IMR-90 (cell line): ENCODE data around the gene DPEP3. TPM values are rescaled to one million over a fixed set of nuclear protein-coding genes. Genes with fewer than 3 reads are reported as not detected.

Experiments
- ATAC-seq: fragments of 200-7000 bp; cut with Tn5 transposase; 2 replicates; pipeline ENCODE4 v1.9.1; 2020; ENCODE audit warnings: low read depth, mild to moderate bottlenecking, moderate library complexity
- BruUV-seq: library from RNA; stranded (reverse); fragments of 400-500 nt; replicated peaks from 2 replicates; lab custom pipeline; 2021; lab: Mats Ljungman, UMichigan
- CTCF ChIA-PET: fragments of 300-600 bp; formaldehyde crosslinking; extraction: SDS; loops from one replicate; lab custom pipeline; 2021; ENCODE audit warnings: antibody characterized with exemption; lab: Yijun Ruan, JAX
- POLR2A ChIA-PET: fragments of 300-600 bp; sonication (Branson Sonifier 250); formaldehyde crosslinking; loops from one replicate; lab custom pipeline; 2022; ENCODE audit warnings: antibody characterized with exemption; ENCODE audit not compliant: unreplicated experiment; lab: Charles Lee
- DNase-seq: peaks from one replicate; pipeline ENCODE4 v3.0.0; 2013
- H2AFZ ChIP-seq: replicated peaks from 2 replicates; pipeline ENCODE3; 2013; ENCODE audit warnings: low read length, mild to moderate bottlenecking; ENCODE audit not compliant: poor library complexity
- H2AK5ac ChIP-seq: 2 replicates; pipeline ENCODE4 v1.6.1; 2013; ENCODE audit warnings: low read depth, low read length, inconsistent platforms
- H2AK9ac ChIP-seq: replicated peaks from 2 replicates; pipeline ENCODE3; 2013; ENCODE audit warnings: mild to moderate bottlenecking, low read depth, low read length, moderate library complexity; ENCODE audit not compliant: poor library complexity
- H2BK120ac ChIP-seq: 2 replicates; pipeline ENCODE4 v1.6.1; 2013; ENCODE audit warnings: low read depth, low read length, inconsistent platforms
- H2BK15ac ChIP-seq: 3 replicates; pipeline ENCODE4 v1.6.1; 2013; ENCODE audit warnings: low read depth, low read length, inconsistent platforms
- H2BK20ac ChIP-seq: 2 replicates; pipeline ENCODE4 v1.6.1; 2013; ENCODE audit warnings: low read depth, mild to moderate bottlenecking, inconsistent platforms, low read length, moderate library complexity
- H2BK5ac ChIP-seq: 2 replicates; pipeline ENCODE4 v1.6.1; 2013; ENCODE audit warnings: mild to moderate bottlenecking, low read depth, low read length, inconsistent platforms; ENCODE audit not compliant: poor library complexity, severe bottlenecking
- H3K14ac ChIP-seq: replicated peaks from 2 replicates; pipeline ENCODE4 v1.6.1; 2013; ENCODE audit warnings: low read depth, low read length, inconsistent platforms
- H3K18ac ChIP-seq: 2 replicates; pipeline ENCODE4 v1.6.1; 2013; ENCODE audit warnings: low read depth, low read length, control low read depth
- H3K23ac ChIP-seq: 2 replicates; pipeline ENCODE4 v1.6.1; 2013; ENCODE audit warnings: low read depth, low read length, inconsistent platforms
- H3K27ac ChIP-seq: 2 replicates; pipeline ENCODE4 v1.5.1; 2013; ENCODE audit warnings: mild to moderate bottlenecking, control low read depth, low read length; ENCODE audit not compliant: insufficient read depth
- H3K27me3 ChIP-seq: 2 replicates; pipeline ENCODE4 v1.6.1; 2013; ENCODE audit warnings: low read length; ENCODE audit not compliant: control insufficient read depth, insufficient read depth
- H3K36me3 ChIP-seq: 2 replicates; pipeline ENCODE4 v1.6.1; 2013; ENCODE audit warnings: low read length, mixed read lengths; ENCODE audit not compliant: control insufficient read depth, insufficient read depth
- H3K4ac ChIP-seq: 2 replicates; pipeline ENCODE4 v1.6.1; 2013; ENCODE audit warnings: low read depth, low read length, inconsistent platforms
- H3K4me1 ChIP-seq: 2 replicates; pipeline ENCODE4 v1.6.1; 2013; ENCODE audit warnings: low read length, mixed read lengths; ENCODE audit not compliant: control insufficient read depth, insufficient read depth
- H3K4me2 ChIP-seq: 2 replicates; pipeline ENCODE4 v1.6.1; 2013; ENCODE audit warnings: low read depth, mild to moderate bottlenecking, control low read depth, low read length, moderate library complexity
- H3K4me3 ChIP-seq: 2 replicates; pipeline ENCODE4 v1.5.1; 2013; ENCODE audit warnings: low read depth, mild to moderate bottlenecking, control low read depth, low read length, moderate library complexity; ENCODE audit not compliant: insufficient read depth
- H3K56ac ChIP-seq: 2 replicates; pipeline ENCODE4 v1.6.1; 2013; ENCODE audit warnings: low read length, inconsistent platforms; ENCODE audit not compliant: insufficient read depth; ENCODE audit errors: extremely low read depth
- H3K79me1 ChIP-seq, 2 experiments: 2 replicates each; pipeline ENCODE4 v1.6.1; 2013; ENCODE audit warnings: low read length in 2 of 2, inconsistent platforms in 1 of 2, low read depth in 1 of 2
- H3K9ac ChIP-seq: 2 replicates; pipeline ENCODE4 v1.6.1; 2013; ENCODE audit warnings: low read depth, low read length, control low read depth
- H3K9me1 ChIP-seq: 2 replicates; pipeline ENCODE4 v1.6.1; 2013; ENCODE audit warnings: low read length, inconsistent platforms; ENCODE audit not compliant: insufficient read depth
- H3K9me3 ChIP-seq: 2 replicates; pipeline ENCODE4 v1.6.1; 2013; ENCODE audit warnings: low read length; ENCODE audit not compliant: control insufficient read depth, insufficient read depth
- H4K20me1 ChIP-seq: 2 replicates; pipeline ENCODE4 v1.6.1; 2013; ENCODE audit warnings: low read length, inconsistent platforms; ENCODE audit not compliant: insufficient read depth
- H4K5ac ChIP-seq: 2 replicates; pipeline ENCODE4 v1.6.1; 2013; ENCODE audit warnings: mild to moderate bottlenecking, low read depth, low read length, control low read depth
- H4K8ac ChIP-seq, 2 experiments: 2 replicates each; pipeline ENCODE4 v1.6.1; 2013; ENCODE audit warnings: low read depth in 2 of 2, low read length in 2 of 2, control low read depth in 1 of 2, inconsistent platforms in 1 of 2
- H4K91ac ChIP-seq: 2 replicates; pipeline ENCODE4 v1.6.1; 2013; ENCODE audit warnings: low read depth, low read length, inconsistent platforms; ENCODE audit not compliant: insufficient read depth
- BHLHE40 ChIP-seq: fragments of 150-350 bp; IDR thresholded peaks from 2 replicates; pipeline ENCODE4 v1.6.1; 2016; ENCODE audit warnings: mild to moderate bottlenecking, low read depth, low read length
- CEBPB ChIP-seq: IDR thresholded peaks from 2 replicates; pipeline ENCODE4 v1.6.1; 2012; ENCODE audit warnings: low read depth, low read length, improper control_type of control experiment
- CHD1 ChIP-seq: IDR thresholded peaks from 2 replicates; pipeline ENCODE4 v1.6.1; 2012; ENCODE audit warnings: low read depth, low read length, improper control_type of control experiment
- CTCF ChIP-seq: conservative IDR thresholded peaks from 2 replicates; pipeline ENCODE4 v1.5.1; 2012; ENCODE audit warnings: mild to moderate bottlenecking, low read depth, low read length, improper control_type of control experiment
- FOS ChIP-seq: fragments of 150-350 bp; IDR thresholded peaks from 2 replicates; pipeline ENCODE4 v1.6.1; 2016; ENCODE audit warnings: low read depth, low read length
- MAFK ChIP-seq: IDR thresholded peaks from 2 replicates; pipeline ENCODE4 v1.6.1; 2012; ENCODE audit warnings: low read depth, low read length, improper control_type of control experiment
- MAZ ChIP-seq: IDR thresholded peaks from 2 replicates; pipeline ENCODE4 v1.6.1; 2012; ENCODE audit warnings: low read depth, mild to moderate bottlenecking, low read length, improper control_type of control experiment, moderate library complexity, borderline replicate concordance
- MXI1 ChIP-seq: IDR thresholded peaks from 2 replicates; pipeline ENCODE4 v1.6.1; 2012; ENCODE audit warnings: low read depth, mild to moderate bottlenecking, low read length, moderate library complexity, borderline replicate concordance
- NFE2L2 ChIP-seq: fragments of 150-350 bp; IDR thresholded peaks from 2 replicates; pipeline ENCODE4 v1.6.1; 2016; ENCODE audit warnings: low read depth, mild to moderate bottlenecking, low read length
- POLR2A ChIP-seq: IDR thresholded peaks from 2 replicates; pipeline ENCODE4 v1.6.1; 2012; ENCODE audit warnings: mild to moderate bottlenecking, low read depth, low read length
- RAD21 ChIP-seq: IDR thresholded peaks from 2 replicates; pipeline ENCODE4 v1.6.1; 2012; ENCODE audit warnings: low read length, improper control_type of control experiment
- RCOR1 ChIP-seq: IDR thresholded peaks from 2 replicates; pipeline ENCODE4 v1.6.1; 2012; ENCODE audit warnings: mild to moderate bottlenecking, low read length, improper control_type of control experiment; ENCODE audit not compliant: insufficient replicate concordance
- RFX5 ChIP-seq: IDR thresholded peaks from 2 replicates; pipeline ENCODE4 v1.8.0; 2012; ENCODE audit warnings: low read depth, mild to moderate bottlenecking, low read length, moderate library complexity
- SMC3 ChIP-seq: fragments of 150-350 bp; IDR thresholded peaks from 2 replicates; pipeline ENCODE4 v1.6.1; 2016; ENCODE audit warnings: low read depth, mild to moderate bottlenecking, antibody characterized with exemption, low read length, moderate library complexity
- USF2 ChIP-seq: fragments of 150-350 bp; IDR thresholded peaks from 2 replicates; pipeline ENCODE4 v1.6.1; 2017; ENCODE audit warnings: mild to moderate bottlenecking, antibody characterized with exemption, low read length, low read depth
- WGBS, 2 experiments: methylation state at CpG; one replicate each; pipeline versions ENCODE4 v1.1.5 to v1.1.7; 2013; ENCODE audit warnings: missing lambda C conversion rate in 2 of 2; ENCODE audit not compliant: insufficient read length in 1 of 2; ENCODE audit errors: extremely low coverage in 2 of 2; 5-methylcytosine and 5-hydroxymethylcytosine counted together
- dilution Hi-C: fragments of 300-500 bp; cut with HindIII; formaldehyde crosslinking; loops from one replicate; pipeline ENCODE4 v1.14.3; 2018; ENCODE audit warnings: low sequenced_read_pairs; ENCODE audit not compliant: unreplicated experiment
- in situ Hi-C: fragments of 300-500 bp; cut with MboI; formaldehyde crosslinking; loops from 3 replicates; pipeline ENCODE4 v1.14.3; 2019; ENCODE audit warnings: low sequenced_read_pairs, inconsistent platforms, mixed read lengths
- intact Hi-C: fragments of 100-400 bp; cut with micrococcal nuclease; formaldehyde crosslinking; loops from 2 replicates; pipeline ENCODE4 v1.10.0; 2022
- polyA plus RNA-seq, 3 experiments: library from polyadenylated mRNA; depleted of rRNA; stranded (reverse); fragments of >200 nt; gene quantifications; 2 replicates each; pipeline ENCODE4 v1.2.3, GENCODE V29; 2012; ENCODE audit warnings: low replicate concordance in 1 of 3
- total RNA-seq: library from RNA; depleted of rRNA; stranded (reverse); fragments of >200 nt; gene quantifications from 2 replicates; pipeline ENCODE4 v1.2.3, GENCODE V29; 2012
- TF ChIP-seq, protein P1 (sequence below): fragments of 150-350 bp; IDR thresholded peaks from 2 replicates; pipeline ENCODE4 v1.6.1; 2016; ENCODE audit warnings: low read depth, mild to moderate bottlenecking, low read length, moderate library complexity, borderline replicate concordance

DPEP3 gene
- total and polyA plus RNA-seq, 2 of the 4 experiments (the other 2 are of a cell fraction), result not detected

DNA sequence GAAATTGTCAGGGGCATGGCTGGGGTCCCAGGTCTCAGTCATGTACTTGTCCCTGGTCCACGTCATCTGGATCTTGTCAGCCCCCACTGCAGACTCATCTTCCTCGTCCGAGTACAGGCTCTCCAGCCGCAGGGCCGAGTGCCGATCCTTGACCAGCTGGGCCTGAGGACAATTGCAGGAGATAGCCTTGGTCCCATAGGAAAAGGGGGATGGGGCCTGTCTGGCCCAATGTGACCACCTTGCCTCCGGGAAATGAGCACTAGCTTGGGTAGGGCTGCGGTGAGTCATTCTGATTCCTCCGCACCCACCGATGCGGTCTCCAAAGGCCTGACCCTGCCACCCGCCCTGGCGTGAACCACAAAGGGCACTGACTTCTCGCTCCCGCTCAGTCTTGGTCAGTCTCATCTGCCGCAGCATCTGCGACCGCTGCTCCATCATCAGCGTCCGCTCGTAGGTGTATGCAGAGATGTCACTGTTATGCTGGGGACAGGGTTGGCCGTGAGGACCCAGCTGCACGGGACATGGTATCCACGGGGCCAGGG lies 34.8 kb downstream of the DPEP3 start:
- no peak for DNase-seq
- no peak for ATAC-seq
- H3K4me2 ChIP-seq, result no peak overlapping the region
- no peak overlapping the region for H2BK5ac ChIP-seq
- H3K56ac ChIP-seq, result no peak overlapping the region
- H3K9me1 ChIP-seq, result no peaks in the 10 kb centered on the region; the same call in 1 of the 2 replicates
- H3K4me1 ChIP-seq, result no peaks in the 10 kb centered on the region
- no peak overlapping the region for H2AK9ac ChIP-seq
- H3K14ac ChIP-seq, result no peak overlapping the region
- no peak overlapping the region for H3K23ac ChIP-seq
- 90% methylated on average over 11 of the region's 24 CpGs; no CpG with 5 or more reads in 1 of the 2 experiments for WGBS, 2 experiments
- H3K9me3 ChIP-seq, result no peaks in the 10 kb centered on the region
- H3K4ac ChIP-seq, result no peak overlapping the region
- dilution Hi-C loops, result no loop called here
- H3K36me3 ChIP-seq, result peaks cover 93% of the 10 kb centered on the region
- no peak overlapping the region for H2BK120ac ChIP-seq
- no peak overlapping the region for H3K4me3 ChIP-seq
- CTCF ChIA-PET, result no interaction called here
- H3K27ac ChIP-seq, result no peak overlapping the region
- no peak overlapping the region for H2AK5ac ChIP-seq
- intact Hi-C loops, result no loop called here
- no peaks in the 10 kb centered on the region for H3K27me3 ChIP-seq
- H2AFZ ChIP-seq, result no peak overlapping the region
- no peak overlapping the region for H4K5ac ChIP-seq
- TF ChIP-seq POLR2A (no peak), RFX5 (no peak), USF2 (no peak), MAFK (no peak), BHLHE40 (no peak), NFE2L2 (no peak), SMC3 (no peak), CTCF (no peak), FOS (no peak), RCOR1 (no peak), MAZ (no peak), CHD1 (no peak), CEBPB (no peak), MXI1 (no peak), RAD21 (no peak)
- TF ChIP-seq, protein P1, sequence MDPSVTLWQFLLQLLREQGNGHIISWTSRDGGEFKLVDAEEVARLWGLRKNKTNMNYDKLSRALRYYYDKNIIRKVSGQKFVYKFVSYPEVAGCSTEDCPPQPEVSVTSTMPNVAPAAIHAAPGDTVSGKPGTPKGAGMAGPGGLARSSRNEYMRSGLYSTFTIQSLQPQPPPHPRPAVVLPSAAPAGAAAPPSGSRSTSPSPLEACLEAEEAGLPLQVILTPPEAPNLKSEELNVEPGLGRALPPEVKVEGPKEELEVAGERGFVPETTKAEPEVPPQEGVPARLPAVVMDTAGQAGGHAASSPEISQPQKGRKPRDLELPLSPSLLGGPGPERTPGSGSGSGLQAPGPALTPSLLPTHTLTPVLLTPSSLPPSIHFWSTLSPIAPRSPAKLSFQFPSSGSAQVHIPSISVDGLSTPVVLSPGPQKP, result no peak
- peaks cover 15 to 82% of the 10 kb centered on the region in 2 experiments for H3K79me1 ChIP-seq
- no peak overlapping the region for H2BK15ac ChIP-seq
- in situ Hi-C loops, result loop anchor here (25.0 kb wide), 1 partner anchor 408 kb away; the partner anchor contains the start of gene RIPOR1
- no peak overlapping the region for H4K8ac ChIP-seq
- POLR2A ChIA-PET, result no interaction called here
- no peak overlapping the region for H3K9ac ChIP-seq
- H3K18ac ChIP-seq, result no peak overlapping the region
- no peak overlapping the region for H4K91ac ChIP-seq
- no TSS peak for BruUV-seq
- no peak overlapping the region for H2BK20ac ChIP-seq
- H4K20me1 ChIP-seq, result peaks cover 59% of the 10 kb centered on the region
